ENCODE data around the gene SBNO2. TPM values are rescaled to one million over a fixed set of nuclear protein-coding genes. Genes with fewer than 3 reads are reported as not detected.

SBNO2 gene
- total and polyA plus RNA-seq, 2 of the 4 experiments (the other 2 are of a cell fraction) = 13.4 to 40.5 TPM

DNA sequence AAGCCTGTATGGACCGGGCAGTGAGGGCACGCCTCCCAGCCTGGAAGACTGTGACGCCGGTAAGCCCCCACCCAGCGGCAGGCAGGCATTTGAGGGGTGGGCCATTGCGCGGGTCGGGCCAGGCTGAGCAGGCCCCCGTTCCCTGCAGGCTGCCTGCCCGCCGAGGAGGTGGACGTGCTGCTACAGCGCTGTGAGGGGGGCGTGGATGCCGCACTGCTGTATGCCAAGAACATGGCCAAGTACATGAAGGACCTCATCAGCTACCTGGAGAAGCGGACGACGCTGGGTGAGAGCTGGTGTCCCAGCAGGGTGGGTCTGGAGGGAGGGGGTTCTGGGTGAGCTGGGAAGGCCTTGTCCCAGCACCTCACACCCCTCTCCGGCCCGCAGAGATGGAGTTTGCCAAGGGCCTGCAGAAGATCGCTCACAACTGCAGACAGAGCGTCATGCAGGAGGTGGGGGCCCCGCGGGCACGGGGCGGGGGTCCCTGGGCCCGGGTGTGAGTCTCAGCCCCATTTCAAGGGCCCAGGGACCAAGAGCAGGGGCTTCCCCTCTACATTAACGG lies 100.0 kb downstream of the SBNO2 start:
- ATAC-seq (ENCODE audit: low read depth) (no peak), DNase-seq (no peak)
- Histone ChIP-seq H3K4me3 (ENCODE audit: insufficient read depth, low read depth, low read length) (no peak overlapping the region), H3K27ac (ENCODE audit: insufficient read depth, low read length) (no peak overlapping the region), H3K9ac (ENCODE audit: low read depth, low read length) (no peak overlapping the region), H3K4me2 (ENCODE audit: low read depth, low read length) (no peak overlapping the region), H2BK20ac (ENCODE audit: low read depth, low read length) (no peak overlapping the region), H2AFZ (replicated peaks; ENCODE audit: low read length, poor library complexity) (no peak overlapping the region), H3K56ac (ENCODE audit: extremely low read depth, insufficient read depth, low read length) (no peak overlapping the region), H3K9me3 (ENCODE audit: control insufficient read depth, insufficient read depth, low read length) (peaks cover 2% of the 10 kb centered on the region; the same call in 1 of the 2 replicates), H4K5ac (ENCODE audit: low read depth, low read length) (no peak overlapping the region), H4K20me1 (ENCODE audit: insufficient read depth, low read length) (no peaks in the 10 kb centered on the region; the same call in 1 of the 2 replicates), H2AK5ac (ENCODE audit: low read depth, low read length) (no peak overlapping the region), H4K91ac (ENCODE audit: insufficient read depth, low read depth, low read length) (no peak overlapping the region), H3K36me3 (ENCODE audit: control insufficient read depth, insufficient read depth, low read length) (no peaks in the 10 kb centered on the region), H3K18ac (ENCODE audit: low read depth, low read length) (no peak overlapping the region), H3K4ac (ENCODE audit: low read depth, low read length) (no peak overlapping the region), H3K4me1 (ENCODE audit: control insufficient read depth, insufficient read depth, low read length) (no peaks in the 10 kb centered on the region), H3K14ac (replicated peaks; ENCODE audit: low read depth, low read length) (no peak overlapping the region), H3K23ac (ENCODE audit: low read depth, low read length) (no peak overlapping the region), H4K8ac (ENCODE audit: low read depth in 2 of 2, low read length in 2 of 2) (no peak overlapping the region), H2BK5ac (ENCODE audit: low read depth, low read length, poor library complexity, severe bottlenecking) (no peak overlapping the region), H3K79me1 (ENCODE audit: low read depth in 1 of 2, low read length in 2 of 2) (no peaks in the 10 kb centered on the region), H2AK9ac (replicated peaks; ENCODE audit: low read depth, low read length, poor library complexity) (no peak overlapping the region), H3K9me1 (ENCODE audit: insufficient read depth, low read length) (no peaks in the 10 kb centered on the region), H3K27me3 (ENCODE audit: control insufficient read depth, insufficient read depth, low read length) (peaks cover 27% of the 10 kb centered on the region), H2BK15ac (ENCODE audit: low read depth, low read length) (no peak overlapping the region), H2BK120ac (ENCODE audit: low read depth, low read length) (no peak overlapping the region)
- ChIA-PET CTCF (no interaction called here), POLR2A (ENCODE audit: unreplicated experiment) (no interaction called here)
- TF ChIP-seq SMC3 (IDR thresholded peaks at IDR 0.05; ENCODE audit: low read depth, low read length) = no peak
- no peak for TF ChIP-seq MXI1 (IDR thresholded peaks at IDR 0.05; ENCODE audit: borderline replicate concordance, low read depth, low read length)
- no peak for TF ChIP-seq RCOR1 (IDR thresholded peaks at IDR 0.05; ENCODE audit: insufficient replicate concordance, low read length)
- TF ChIP-seq CEBPB (IDR thresholded peaks at IDR 0.05; ENCODE audit: low read depth, low read length) = no peak
- TF ChIP-seq, protein P1, sequence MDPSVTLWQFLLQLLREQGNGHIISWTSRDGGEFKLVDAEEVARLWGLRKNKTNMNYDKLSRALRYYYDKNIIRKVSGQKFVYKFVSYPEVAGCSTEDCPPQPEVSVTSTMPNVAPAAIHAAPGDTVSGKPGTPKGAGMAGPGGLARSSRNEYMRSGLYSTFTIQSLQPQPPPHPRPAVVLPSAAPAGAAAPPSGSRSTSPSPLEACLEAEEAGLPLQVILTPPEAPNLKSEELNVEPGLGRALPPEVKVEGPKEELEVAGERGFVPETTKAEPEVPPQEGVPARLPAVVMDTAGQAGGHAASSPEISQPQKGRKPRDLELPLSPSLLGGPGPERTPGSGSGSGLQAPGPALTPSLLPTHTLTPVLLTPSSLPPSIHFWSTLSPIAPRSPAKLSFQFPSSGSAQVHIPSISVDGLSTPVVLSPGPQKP (IDR thresholded peaks at IDR 0.05; ENCODE audit: borderline replicate concordance, low read depth, low read length) = no peak
- no peak for TF ChIP-seq FOS (IDR thresholded peaks at IDR 0.05; ENCODE audit: low read depth, low read length)
- TF ChIP-seq POLR2A (IDR thresholded peaks at IDR 0.05; ENCODE audit: low read depth, low read length) = no peak
- TF ChIP-seq, protein P2, sequence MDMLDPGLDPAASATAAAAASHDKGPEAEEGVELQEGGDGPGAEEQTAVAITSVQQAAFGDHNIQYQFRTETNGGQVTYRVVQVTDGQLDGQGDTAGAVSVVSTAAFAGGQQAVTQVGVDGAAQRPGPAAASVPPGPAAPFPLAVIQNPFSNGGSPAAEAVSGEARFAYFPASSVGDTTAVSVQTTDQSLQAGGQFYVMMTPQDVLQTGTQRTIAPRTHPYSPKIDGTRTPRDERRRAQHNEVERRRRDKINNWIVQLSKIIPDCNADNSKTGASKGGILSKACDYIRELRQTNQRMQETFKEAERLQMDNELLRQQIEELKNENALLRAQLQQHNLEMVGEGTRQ (IDR thresholded peaks at IDR 0.05; ENCODE audit: low read depth, low read length) = no peak
- TF ChIP-seq BHLHE40 (IDR thresholded peaks at IDR 0.05; ENCODE audit: low read depth, low read length) = no peak
- TF ChIP-seq RAD21 (IDR thresholded peaks at IDR 0.05; ENCODE audit: low read length) = no peak
- no peak for TF ChIP-seq MAFK (IDR thresholded peaks at IDR 0.05; ENCODE audit: low read depth, low read length)
- no peak for TF ChIP-seq NFE2L2 (IDR thresholded peaks at IDR 0.05; ENCODE audit: low read depth, low read length)
- TF ChIP-seq, protein P3, sequence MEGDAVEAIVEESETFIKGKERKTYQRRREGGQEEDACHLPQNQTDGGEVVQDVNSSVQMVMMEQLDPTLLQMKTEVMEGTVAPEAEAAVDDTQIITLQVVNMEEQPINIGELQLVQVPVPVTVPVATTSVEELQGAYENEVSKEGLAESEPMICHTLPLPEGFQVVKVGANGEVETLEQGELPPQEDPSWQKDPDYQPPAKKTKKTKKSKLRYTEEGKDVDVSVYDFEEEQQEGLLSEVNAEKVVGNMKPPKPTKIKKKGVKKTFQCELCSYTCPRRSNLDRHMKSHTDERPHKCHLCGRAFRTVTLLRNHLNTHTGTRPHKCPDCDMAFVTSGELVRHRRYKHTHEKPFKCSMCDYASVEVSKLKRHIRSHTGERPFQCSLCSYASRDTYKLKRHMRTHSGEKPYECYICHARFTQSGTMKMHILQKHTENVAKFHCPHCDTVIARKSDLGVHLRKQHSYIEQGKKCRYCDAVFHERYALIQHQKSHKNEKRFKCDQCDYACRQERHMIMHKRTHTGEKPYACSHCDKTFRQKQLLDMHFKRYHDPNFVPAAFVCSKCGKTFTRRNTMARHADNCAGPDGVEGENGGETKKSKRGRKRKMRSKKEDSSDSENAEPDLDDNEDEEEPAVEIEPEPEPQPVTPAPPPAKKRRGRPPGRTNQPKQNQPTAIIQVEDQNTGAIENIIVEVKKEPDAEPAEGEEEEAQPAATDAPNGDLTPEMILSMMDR (conservative IDR thresholded peaks at IDR 0.05; ENCODE audit: low read depth, low read length) = no peak
- TF ChIP-seq CHD1 (IDR thresholded peaks at IDR 0.05; ENCODE audit: low read depth, low read length) = no peak
- no peak for TF ChIP-seq RFX5 (IDR thresholded peaks at IDR 0.05; ENCODE audit: low read depth, low read length)
- no peak for TF ChIP-seq MAZ (IDR thresholded peaks at IDR 0.05; ENCODE audit: borderline replicate concordance, low read depth, low read length)
- in situ Hi-C loops (cut with MboI; ENCODE audit: low sequenced_read_pairs) (no loop called here), dilution Hi-C loops (cut with HindIII; ENCODE audit: low sequenced_read_pairs, unreplicated experiment) (no loop called here), intact Hi-C loops (cut with micrococcal nuclease) (no loop called here)
- WGBS, 2 experiments (ENCODE audit: extremely low coverage in 2 of 2, insufficient read length in 1 of 2) = 91% methylated on average over 10 of the region's 28 CpGs; no CpG with 5 or more reads in 1 of the 2 experiments
- BruUV-seq (replicated peaks) = no TSS peak

Measured in IMR-90 (cell line).